Non-pigmented ciliary epithelial cell (primary cell): ENCODE measurements around the gene IL1B.
A peak's percentile ranks its signal among the peaks of the same experiment; 100 is the strongest.
"Not testable (repeated sequence)": the region's sequence is repeated elsewhere in the genome, so short reads cannot be mapped to it uniquely, and the experiment has no call there.

Source experiments
- DNase-seq: peaks from one replicate; pipeline ENCODE4 v3.0.0-alpha.2; 2010; ENCODE audit warnings: low read depth

The IL1B gene

DNA sequence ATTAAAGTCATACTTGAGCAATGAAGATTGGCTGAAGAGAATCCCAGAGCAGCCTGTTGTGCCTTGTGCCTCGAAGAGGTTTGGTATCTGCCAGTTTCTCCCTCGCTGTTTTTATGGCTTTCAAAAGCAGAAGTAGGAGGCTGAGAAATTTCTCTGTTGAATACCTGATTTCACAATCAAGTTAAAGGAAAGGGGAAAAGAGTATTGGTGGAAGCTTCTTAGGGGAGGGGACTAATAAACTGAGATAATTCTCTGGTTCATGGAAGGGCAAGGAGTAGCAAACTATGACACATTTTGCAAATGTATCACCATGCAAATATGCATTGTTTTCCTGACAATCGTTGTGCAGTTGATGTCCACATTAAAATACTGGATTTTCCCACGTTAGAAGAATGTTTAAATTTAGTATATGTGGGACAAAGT, at the start of gene IL1B:
IL1B (minus strand) TSS at position 85 of the 423 bp plus-strand sequence. CDS start 550 bp downstream, outside the sequence.
- peak; percentile 77 for DNase-seq

DNA sequence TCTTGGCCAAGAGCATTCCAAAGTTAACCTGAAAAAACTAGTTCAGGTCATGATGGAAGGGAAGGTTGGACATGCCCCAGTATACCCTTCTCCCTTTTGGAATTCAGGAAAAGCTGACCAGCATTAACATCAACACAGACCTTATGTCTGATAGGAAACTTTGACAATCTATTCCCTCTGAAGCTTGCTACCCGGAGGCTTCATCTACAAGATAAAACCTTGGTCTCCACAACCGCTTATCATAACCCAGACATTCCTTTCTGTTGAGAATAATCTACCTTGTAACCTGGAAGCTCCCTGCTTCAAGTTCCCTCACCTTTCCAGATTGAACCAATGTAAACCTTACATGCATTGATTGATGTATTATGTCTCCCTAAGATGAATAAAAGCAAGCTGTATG, 49.7 kb upstream of the IL1B start:
- no peak for DNase-seq

DNA sequence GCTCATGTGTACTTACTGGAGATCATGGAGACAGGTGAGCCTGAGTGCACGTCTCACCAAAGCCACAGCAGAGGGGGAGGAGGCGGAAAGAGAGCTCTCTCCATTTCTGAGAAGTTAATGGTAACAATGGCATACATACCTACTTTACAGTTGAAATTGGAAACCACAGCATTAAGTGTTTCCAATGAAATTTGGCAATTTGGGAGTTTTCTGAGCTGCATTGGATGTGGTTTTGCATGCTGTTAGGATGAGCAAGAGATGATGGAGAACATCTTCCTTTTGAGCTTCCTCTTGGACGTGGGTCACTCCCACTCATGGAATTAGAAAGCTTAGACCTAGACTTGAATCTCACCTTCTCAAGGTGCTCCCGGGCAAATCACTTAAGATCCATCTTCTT, 48.9 kb upstream of the IL1B start:
- DNase-seq = no peak

DNA sequence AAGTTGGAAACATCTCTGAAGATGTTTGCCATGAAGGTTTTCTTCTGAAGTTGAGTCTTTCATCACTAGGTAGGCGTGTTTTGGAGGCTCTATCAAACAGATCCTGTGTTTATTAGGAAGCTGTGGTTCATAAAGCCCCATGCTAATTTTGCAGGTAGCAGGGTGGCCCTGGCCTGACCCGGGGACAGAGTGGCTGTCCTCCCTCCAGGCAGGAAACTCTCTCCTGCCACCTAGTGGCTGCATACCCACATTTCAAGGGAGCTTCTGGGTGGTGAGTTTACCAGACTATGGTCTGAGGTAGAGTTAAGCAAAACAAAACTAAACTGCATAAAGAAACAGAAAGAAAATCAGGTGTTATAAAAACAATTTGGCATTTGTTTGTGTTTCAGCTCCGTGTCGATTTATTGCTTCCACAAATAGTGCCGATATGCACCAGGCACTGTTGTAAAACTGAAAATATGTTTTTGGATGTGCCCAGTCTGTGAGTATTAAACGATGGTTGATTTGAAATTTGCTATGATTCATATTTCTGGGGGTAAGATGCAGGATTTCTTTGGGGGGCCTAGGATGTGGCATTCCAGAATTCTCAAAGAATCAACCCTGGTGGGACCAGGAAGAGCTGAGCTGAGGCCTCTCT, 48.4 kb upstream of the IL1B start:
- DNase-seq = no peak

DNA sequence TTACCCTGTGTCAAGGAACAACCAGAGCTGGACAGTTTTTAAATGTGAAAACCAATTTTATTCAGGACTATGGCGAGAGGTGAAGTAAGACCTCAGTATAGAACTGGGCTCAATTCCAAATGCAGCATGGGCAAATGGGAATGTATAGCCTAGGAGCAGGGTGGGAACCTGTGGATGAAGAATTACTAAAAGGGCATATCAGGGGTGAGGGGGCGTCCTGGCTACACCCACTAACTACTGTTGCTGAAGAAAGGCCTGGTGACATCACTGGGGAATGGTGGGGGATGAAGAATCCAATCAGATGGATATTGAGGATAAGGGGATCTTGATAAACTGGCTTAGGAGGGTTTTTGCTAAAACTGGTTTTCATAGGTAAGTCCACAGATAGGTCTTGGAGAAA, 47.1 kb upstream of the IL1B start:
- DNase-seq = no peak

DNA sequence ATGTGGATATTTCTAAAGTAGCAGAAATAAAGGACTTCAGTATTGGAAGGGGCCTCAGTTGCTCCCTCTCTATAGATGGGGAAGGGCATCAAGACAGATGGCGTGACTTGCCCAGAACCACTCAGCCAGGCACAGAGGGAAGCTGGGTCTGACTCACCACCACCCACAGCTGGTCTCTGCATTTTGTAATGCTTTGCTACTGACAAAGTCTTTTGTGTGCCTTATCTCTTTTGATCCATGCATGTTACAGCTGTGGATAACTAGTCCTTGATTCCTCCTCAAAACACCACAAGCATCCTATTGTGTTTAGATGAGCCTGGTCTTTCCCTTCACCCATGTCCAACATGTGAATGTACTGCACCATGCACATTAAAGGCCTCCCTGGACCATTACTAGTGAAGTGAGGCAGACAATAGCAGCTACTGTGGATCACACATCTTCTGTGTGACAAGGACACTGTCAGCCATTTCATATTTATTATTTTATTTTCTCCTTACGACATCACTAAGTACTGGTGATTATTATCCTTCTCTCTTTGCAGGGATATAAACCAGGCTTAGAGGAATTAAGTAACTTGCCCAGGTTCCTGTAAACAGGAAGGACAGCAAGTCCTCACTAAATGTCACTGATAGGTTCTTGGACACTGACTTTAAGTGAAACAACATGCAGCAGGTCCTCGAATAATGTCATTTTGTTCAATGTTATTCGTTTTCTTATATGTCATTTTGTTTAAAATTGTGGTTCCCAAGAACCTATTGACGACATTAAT, 44.8 kb upstream of the IL1B start:
- peak; percentile 81 for DNase-seq

DNA sequence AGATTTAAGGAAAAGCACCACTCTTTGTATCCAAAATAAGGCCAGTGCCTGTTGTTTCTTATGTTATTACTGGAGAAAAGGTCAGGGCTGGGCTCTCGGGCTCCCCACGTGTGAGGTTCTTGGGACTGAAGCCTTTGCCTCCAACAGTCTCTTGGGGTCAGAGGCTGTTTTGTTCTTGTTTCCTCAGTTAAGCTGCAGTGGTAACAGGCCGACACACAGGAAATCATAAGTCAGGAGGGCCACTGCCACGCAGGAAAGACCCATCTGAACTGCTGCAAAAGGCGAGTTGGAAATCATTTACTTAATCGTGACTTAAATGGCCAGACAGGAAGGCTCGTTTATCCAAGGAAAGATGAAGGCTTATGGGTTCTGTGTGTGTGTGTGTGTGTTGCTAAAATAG, 44.1 kb upstream of the IL1B start:
- DNase-seq = no peak

DNA sequence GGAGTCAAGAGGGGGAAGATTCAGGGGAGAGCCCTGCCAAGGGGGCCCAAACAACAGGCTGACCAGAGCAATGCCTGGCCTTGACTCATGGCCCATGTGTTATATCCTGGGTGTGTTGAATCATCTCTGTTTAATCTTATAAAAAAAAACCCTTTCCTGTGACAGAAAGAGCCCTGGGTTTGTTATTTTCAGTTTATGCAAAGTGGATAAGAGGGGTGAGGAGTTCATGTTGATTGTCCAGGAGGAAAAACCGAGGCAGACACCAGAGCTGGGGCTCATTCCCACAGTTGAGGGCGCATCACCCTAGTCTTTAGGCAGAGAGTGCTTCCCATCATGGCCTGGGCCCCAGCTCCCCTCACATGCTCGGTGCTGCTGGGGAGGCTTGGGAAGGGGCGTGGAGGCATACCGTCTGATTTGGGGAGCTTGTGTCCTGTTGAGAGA, 43.5 kb upstream of the IL1B start:
- DNase-seq = peak; percentile 62

DNA sequence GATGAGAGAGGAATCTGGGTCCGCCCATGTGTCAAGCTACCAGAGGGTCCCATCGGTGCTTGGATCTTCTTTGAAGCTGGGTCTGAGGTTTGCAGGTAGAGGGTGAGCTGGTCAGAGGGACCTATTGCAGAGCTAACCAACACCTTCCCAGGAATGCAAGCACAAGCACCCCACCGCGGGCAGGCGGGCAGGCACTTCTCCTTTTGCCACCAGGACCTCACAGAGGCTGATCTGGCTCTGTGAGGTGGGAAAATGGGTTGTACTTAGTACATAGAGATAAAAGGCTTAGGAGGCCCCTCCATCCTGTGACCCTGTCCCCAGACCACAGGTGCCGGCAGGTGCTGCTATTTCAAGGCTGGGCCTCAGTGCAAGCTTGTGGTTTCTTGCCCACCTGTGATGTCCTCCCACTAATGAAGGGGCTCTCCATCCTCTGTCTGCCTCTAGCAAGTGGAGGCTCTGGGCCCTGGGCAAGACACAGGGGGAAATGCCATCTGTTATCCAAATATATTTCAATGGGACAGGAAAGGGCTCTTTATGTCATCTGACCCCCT, 43.0 kb upstream of the IL1B start:
- DNase-seq = no peak

DNA sequence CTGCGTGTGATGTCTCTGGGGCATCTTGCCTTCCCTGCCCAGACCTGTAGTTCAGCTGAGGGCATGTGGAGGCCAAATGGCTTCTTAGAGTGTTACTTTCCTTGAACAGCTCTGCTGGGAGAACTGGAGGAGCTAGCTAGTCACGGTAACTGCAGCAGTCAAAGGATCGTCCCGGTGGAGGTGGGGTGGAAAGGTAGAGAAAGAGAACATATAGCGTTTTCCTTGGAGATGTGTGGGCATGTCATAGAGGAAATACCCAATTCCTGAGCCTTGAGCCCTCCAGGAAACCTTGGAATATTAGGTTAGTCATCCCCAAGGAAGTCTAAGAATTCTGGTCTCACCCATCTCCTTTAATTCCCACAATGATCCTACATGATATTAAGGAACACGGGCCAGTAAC, 40.8 kb upstream of the IL1B start:
- no peak for DNase-seq

DNA sequence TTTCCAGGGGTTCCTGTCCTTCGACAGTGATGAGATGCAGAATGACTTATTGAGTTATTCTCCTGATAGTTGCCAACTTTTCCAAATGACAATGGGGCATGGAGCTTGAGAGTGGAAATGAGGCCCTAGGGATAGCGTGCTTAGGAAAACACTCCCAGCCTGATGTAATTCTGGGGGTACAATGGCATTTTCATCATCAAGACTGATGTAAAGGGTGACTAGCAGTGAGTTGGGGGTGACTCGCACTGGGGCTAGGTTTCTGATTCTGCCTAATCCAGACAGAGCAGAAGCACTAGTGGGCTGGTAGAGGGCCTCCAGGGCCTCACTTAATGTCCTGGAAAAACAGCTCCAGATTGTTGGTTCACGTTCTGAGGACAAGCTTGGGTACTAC, 40.4 kb upstream of the IL1B start:
- no peak for DNase-seq

DNA sequence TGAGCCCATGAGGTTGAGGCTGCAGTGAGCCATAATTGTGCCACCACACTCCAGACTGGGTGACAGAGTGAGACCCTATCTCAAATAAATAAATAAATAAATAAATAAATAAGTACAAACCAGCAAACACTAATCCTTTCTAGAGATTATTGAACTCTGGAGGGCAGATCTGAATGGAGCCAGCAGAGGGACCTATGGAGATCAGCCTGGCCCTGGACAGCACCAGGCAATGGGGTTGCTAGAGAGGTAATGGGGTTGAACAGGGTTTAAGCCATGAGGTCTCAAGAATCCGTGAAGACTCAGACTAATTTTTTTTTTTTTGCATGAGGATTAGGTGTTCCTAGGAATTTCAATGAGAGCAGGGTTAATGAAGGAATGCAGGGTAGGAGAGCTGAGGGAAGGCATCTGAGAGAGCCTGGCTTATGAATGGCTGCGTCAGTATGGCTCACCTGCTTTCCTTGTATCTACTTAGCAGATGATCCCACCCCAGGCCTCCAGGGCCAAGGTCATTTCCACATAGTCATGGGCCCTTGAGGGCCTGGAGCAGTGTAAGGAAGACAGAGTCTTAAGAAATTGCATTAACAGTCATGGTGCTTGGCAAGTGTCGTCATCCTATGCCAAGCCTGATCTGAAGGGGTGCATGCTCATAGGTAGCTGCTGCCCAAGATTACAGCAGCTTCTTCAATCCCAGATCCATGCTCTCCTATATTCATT, 39.8 kb upstream of the IL1B start:
- DNase-seq = no peak

DNA sequence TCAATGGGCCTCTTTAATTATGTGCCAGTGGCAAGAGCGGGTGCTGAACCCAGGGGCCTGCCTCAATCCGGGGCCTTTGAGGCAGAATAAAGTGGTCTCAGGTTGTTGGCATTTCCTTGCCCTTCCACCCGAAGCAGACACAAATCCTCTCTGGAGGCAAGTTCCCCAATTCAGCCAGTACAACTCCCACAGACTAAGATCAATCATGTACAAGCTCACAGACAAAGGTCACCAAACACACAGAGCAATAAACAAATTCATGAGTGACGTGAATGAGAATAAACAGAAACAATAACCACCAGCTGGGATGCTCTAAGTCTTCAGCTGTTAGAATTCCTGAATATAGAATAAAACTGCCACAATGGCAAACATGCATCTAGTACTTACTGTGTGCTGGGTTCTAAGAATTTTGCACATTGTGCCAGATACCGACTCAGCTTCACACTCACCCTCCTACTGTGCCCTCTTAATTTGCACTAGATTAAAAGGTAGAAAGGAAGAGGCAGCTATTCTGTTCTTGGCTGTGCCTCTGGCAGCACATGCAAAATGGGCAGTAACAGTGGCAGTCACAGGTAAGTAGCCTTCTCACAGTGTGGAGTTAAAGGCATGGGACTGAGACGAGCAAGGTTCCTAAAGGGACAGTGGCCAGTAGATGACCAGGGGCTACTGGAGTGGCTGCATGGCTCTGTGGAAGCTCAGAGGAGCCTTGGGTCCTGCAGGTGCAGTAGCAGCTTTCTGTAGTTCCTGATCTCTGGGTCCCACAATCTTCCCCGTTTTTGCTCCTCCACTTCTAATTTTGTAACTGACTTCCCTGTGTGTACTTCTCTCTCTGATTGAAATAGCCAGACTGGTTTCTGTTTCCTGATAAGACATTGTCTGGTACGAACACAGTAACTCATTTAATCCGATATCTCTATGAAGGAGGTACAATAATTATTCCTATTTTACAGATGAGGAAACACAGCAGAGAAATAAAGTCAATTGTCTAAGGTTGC, 34.6 kb upstream of the IL1B start:
- no peak for DNase-seq

DNA sequence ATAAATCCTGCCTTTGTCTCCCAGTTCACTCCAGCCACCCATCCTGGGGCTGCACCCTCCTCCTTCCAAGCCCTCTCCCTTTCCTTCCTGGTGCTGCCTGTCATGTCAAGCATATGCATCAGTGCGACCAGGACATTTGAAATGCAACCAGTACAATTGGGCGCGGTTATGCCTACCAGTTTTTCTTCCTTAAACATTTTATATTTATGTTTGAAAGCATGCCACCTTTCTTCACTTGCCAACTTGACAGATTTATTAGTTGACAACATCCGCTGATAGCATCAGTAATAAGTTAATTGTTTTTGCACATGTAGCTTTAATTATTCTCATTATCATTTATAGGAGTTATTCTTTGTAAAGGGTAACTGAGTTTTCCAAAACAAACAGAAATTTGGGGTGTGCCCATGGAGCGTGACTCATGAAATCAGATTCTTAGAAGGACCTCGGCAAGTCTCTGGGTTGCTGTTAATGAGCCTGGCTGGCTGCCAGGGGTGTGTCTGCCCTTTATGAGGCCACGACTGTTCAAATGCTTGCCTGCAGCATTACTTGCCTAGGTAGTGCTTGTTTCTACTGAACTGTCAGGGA, 32.8 kb upstream of the IL1B start:
- DNase-seq = no peak

DNA sequence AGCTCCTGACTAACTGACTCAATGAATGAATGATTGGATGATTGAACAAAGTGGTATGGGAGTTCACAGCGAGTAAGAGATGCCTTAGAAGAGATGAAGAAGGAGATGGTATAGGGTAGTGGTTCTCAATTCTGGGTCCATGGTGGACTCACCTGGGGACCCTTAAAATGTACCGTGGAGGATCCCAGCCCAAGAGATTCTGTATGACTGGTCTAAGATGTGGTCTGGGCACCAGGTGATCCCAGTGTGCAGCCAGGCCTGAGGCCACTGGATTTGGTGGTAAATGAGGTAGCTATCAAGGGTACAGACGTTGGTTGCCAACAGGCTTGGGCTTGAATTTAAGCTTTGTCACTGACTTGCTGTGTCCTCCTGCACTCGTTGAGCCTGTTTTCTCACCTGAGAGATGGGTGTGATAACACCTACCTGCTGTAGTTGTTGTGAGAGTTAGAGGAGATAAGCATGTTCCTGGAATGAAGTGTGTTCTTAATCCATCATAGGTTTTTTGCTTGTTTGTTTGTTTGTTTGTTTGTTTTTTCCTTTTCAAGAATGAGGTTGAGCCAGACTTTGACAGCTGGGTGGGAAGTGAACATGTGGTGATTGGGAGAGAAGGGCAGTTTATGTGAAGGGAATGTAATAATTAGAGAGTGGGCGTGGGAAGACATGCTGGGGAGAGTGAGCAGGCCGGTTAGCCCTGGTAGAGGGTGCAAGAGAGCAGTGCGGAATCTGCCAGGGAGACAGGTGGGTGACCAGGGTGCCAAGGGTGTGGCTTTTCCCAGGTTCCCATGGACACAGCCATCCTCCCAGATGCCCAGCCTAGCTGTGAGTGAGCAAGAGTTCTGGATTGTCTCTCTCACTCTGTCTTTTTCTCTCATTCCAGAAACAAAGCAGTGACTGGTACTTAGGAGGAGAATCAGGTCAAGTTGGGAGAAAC, 31.4 kb upstream of the IL1B start:
- no peak for DNase-seq

DNA sequence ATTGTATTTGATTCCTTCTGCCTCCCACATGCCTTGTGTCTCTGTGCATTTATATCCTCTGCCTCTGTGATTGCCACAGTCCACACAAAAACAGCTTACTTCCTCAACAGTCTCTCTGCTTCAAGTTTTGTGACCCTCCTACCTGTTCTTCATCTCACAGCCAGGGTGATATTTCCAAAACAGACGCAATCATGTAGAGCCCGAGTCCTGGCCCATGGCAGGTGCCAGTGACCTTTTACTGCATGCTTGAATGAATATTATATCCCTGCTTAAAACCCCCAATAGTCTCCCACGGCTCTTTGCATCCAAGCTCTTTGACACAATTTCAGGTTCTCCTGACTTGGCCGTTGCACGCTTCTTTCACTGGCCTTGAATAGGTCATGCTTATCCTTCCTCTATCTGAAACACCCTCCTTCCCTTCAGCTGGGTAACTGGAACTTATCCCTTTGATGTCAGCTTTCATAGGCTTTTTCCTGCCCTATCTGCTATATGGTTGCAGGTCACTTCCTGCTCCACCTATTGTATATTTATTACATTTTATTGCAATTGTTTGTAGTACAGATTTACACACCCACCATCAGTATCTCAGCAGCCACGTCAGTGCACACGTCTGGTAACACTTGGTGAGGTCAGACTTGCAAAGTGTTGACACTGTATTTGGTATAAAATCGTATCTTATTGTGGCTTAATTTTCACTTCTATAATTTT, 29.7 kb upstream of the IL1B start:
- no peak for DNase-seq

DNA sequence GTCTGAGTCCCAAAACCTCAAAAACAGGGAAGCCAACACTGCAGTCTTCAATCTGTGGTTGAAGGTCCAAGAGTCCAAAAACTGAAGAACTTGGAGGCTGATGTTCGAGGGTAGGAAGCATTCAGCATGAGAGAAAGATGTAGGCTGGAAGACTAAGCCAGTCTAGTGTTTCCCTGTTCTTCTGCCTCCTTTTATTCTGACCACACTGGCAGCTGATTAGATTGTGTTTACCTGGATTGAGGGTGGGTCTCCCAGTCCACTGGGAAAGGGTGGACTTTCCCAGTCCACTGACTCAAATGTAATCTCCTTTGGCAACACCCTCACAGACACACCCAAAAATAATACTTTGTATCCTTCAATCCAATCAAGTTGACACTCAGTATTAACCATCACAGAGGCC, 27.5 kb upstream of the IL1B start:
- no peak for DNase-seq

DNA sequence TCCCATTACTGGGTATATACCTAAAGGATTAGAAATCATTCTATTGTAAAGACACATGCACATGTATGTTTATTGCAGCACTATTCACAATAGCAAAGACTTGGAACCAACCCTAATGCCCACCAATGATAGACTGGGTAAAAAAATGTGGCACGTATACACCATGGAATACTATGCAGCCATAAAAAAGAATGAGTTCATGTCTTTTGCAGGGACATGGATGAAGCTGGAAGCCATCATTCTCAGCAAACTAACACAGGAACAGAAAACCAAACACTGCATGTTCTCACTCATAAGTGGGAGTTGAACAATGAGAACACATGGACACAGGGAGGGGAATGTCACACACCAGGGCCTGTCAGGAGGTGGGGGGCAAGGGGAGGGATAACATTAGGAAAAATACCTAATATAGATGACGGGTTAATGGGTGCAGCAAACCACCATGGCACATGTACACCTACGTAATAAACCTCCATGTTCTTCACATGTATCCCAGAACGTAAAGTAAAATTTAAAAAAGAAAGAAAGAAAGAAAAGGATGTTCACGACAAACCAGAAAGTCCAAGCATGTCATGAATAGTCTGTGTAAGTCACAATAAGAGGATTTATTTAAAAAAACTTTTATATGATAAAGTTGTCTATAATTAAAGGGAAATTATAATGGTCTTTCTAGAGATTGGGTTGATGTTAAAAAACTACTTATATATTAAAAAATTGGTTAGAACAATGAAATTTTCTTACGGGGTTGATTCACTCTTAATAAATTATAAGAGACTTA, 23.0 kb upstream of the IL1B start:
- not testable (repeated sequence) for DNase-seq

DNA sequence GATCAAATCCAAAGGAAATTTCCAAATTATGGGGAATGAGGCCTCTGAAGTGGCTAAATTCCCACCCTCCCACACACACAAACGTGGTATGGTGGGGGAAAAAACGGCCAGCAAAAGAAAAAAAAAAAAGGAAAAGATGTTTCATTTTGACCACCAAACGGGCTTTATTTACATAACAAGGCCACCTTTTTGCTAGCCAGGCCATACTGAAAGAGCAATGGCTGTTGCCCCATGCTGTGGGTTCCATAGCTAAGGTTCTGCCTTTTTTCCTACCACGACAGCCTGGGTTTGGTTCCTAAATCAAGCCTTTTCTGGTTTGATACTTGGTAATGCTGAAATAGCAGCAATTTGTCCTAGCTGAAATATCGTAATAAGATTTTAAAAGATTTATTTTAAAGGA, 14.0 kb upstream of the IL1B start:
- no peak for DNase-seq
